Camera-type eye (tissue), 1 donor: Measurements from ENCODE around the gene DDX50. TPM values are rescaled to one million over a fixed set of nuclear protein-coding genes. Genes with fewer than 3 reads are reported as not detected.

Source experiments
- total RNA-seq: library from RNA; depleted of rRNA; stranded (reverse); fragments of >200 nt; gene quantifications from one replicate; pipeline ENCODE4 v1.2.3, GENCODE V29; 2014

Gene DDX50
- total RNA-seq = 53.1 TPM

GRCh38 chr10:68901105-68901927 is at the start of gene DDX50:
Gene DDX50 (plus strand): TSS chr10:68901315. CDS start chr10:68901385, 70 bp downstream.

GRCh38 chr10:68955832-68956532 is 54.9 kb downstream of the DDX50 start, which contains the start of gene DDX21:
Gene DDX21 (plus strand): TSS chr10:68956170. CDS start chr10:68956226, 56 bp downstream.

GRCh38 chr10:68988530-68989316 is 87.6 kb downstream of the DDX50 start, which contains the start of gene KIFBP:
Gene KIFBP (plus strand): TSS chr10:68988803. CDS start chr10:68988833, 30 bp downstream.

Other genes starting within 250 kb of the DDX50 start
- 80.8 TPM for gene CCAR1, start 180.1 kb upstream of the DDX50 start, total RNA-seq
- gene STOX1, start 73.8 kb upstream of the DDX50 start, total RNA-seq = 7.4 TPM
- gene DDX21, start 54.9 kb downstream of the DDX50 start, total RNA-seq = 40.9 TPM
- 45.4 TPM for gene KIFBP, start 87.5 kb downstream of the DDX50 start, total RNA-seq
- gene SRGN, start 186.8 kb downstream of the DDX50 start, total RNA-seq = 55.0 TPM
- gene VPS26A, start 222.9 kb downstream of the DDX50 start, total RNA-seq = 58.4 TPM